Stomach (tissue), 4 donors: ENCODE measurements around the gene DOCK4.

Experiments used
- POLR2A ChIP-seq, 4 donors: fragments of 450-650 bp; IDR thresholded peaks; one replicate each; pipeline ENCODE4 v1.6.1; 2016; ENCODE audit warnings: antibody characterized with exemption in 4 of 4, control low read depth in 2 of 4, mild to moderate bottlenecking in 1 of 4, moderate library complexity in 1 of 4
- TF ChIP-seq, protein P1 (sequence below), 7 experiments: fragments of 450-650 bp in 4 of 7; fragments of 200-600 bp in 3 of 7; sonication (generic) in 3 of 7; IDR thresholded peaks; one replicate each; pipeline ENCODE4 v1.5.1; 2016 to 2019; ENCODE audit warnings: antibody characterized with exemption in 7 of 7, control low read depth in 2 of 7, mild to moderate bottlenecking in 1 of 7

DNA sequence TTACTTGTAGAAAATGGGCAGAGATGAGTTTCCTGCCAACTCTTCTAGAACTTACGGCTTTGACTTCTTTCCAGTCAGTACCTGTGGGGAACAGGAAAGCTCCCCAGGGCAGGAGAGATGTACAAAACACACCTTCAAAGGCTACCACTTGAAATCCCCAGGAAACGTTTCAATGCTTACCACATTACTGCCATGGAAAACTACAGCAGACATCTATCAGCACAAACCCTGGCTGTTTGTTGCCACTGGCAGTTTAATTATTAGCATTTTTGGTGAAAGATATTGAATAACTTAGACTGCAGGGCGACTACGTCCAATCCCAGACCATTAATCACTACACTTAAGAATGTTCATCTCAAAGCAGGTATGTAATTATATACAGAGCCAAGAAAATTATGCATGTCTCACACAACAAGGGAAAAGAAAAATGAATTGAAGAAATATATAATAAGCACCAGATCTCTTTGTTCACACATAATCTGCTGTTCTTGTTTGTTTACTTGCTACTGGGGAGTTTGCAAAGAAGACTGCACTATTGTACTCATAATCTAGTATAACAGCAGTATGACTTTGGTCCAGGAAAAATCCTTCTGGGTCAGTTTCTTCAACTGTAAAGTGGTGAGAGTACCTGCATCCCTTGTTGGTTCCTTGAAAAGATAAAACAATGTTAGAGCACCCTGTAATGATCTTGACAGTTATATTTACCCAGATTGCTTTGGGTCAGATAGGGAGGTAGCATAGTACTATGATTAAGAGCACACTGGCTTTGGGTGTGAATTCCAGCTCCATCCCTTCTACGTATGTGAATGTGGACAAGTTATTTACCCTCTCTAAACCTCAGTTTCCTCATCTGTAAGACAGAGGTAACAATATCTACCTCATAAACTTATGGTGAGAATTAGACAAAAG is 138.3 kb downstream of the DOCK4 start:
- TF ChIP-seq POLR2A (IDR thresholded peaks at IDR 0.05) = no peak
- TF ChIP-seq, protein P1, sequence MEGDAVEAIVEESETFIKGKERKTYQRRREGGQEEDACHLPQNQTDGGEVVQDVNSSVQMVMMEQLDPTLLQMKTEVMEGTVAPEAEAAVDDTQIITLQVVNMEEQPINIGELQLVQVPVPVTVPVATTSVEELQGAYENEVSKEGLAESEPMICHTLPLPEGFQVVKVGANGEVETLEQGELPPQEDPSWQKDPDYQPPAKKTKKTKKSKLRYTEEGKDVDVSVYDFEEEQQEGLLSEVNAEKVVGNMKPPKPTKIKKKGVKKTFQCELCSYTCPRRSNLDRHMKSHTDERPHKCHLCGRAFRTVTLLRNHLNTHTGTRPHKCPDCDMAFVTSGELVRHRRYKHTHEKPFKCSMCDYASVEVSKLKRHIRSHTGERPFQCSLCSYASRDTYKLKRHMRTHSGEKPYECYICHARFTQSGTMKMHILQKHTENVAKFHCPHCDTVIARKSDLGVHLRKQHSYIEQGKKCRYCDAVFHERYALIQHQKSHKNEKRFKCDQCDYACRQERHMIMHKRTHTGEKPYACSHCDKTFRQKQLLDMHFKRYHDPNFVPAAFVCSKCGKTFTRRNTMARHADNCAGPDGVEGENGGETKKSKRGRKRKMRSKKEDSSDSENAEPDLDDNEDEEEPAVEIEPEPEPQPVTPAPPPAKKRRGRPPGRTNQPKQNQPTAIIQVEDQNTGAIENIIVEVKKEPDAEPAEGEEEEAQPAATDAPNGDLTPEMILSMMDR (IDR thresholded peaks at IDR 0.05) = no peak
